OCI-LY7 (cell line): Measurements from ENCODE around the gene B2M. TPM values are rescaled to one million over a fixed set of nuclear protein-coding genes. Genes with fewer than 3 reads are reported as not detected.
A peak's percentile ranks its signal among the peaks of the same experiment; 100 is the strongest.

Experiments
- BruUV-seq: library from RNA; stranded (reverse); fragments of 400-500 nt; replicated peaks from 2 replicates; lab custom pipeline; 2021; lab: Mats Ljungman, UMichigan
- CTCF ChIA-PET: fragments of 300-600 bp; sonication (Branson Sonifier 250); formaldehyde crosslinking; loops from one replicate; lab custom pipeline; 2022; ENCODE audit warnings: antibody characterized with exemption; ENCODE audit not compliant: unreplicated experiment; lab: Charles Lee
- POLR2A ChIA-PET: fragments of 300-600 bp; sonication (Branson Sonifier 250); formaldehyde crosslinking; loops from one replicate; lab custom pipeline; 2022; ENCODE audit warnings: antibody characterized with exemption; lab: Charles Lee
- DNase-seq: peaks from one replicate; pipeline ENCODE4 v3.0.0-alpha.2; 2015; ENCODE audit warnings: low spot score
- H2AFZ ChIP-seq: fragments of 200-600 bp; sonication (generic), shearing (Covaris generic); 2 replicates; pipeline ENCODE4 v1.6.1; 2014; ENCODE audit warnings: mild to moderate bottlenecking, antibody characterized with exemption, low read length, moderate library complexity
- H3K27ac ChIP-seq: fragments of 200-600 bp; sonication (generic); 2 replicates; pipeline ENCODE4 v1.5.1; 2014; ENCODE audit warnings: mixed run types, low read depth, mild to moderate bottlenecking, moderate library complexity, low read length, inconsistent platforms; ENCODE audit not compliant: poor library complexity, severe bottlenecking
- H3K36me3 ChIP-seq: fragments of 200-600 bp; sonication (generic); 2 replicates; pipeline ENCODE4 v1.6.1; 2014; ENCODE audit warnings: mild to moderate bottlenecking, antibody characterized with exemption, low read length, moderate library complexity, mixed read lengths; ENCODE audit not compliant: insufficient read depth
- H3K4me1 ChIP-seq: fragments of 200-600 bp; sonication (generic); 2 replicates; pipeline ENCODE4 v1.5.1; 2014; ENCODE audit warnings: mild to moderate bottlenecking, low read length; ENCODE audit not compliant: insufficient read depth, poor library complexity, severe bottlenecking
- H3K4me2 ChIP-seq: fragments of 200-600 bp; sonication (generic); 2 replicates; pipeline ENCODE4 v1.6.1; 2014; ENCODE audit warnings: mild to moderate bottlenecking, low read length
- H3K4me3 ChIP-seq: fragments of 200-600 bp; sonication (generic); 2 replicates; pipeline ENCODE4 v1.5.1; 2014; ENCODE audit warnings: mild to moderate bottlenecking, low read depth, low read length; ENCODE audit not compliant: poor library complexity, severe bottlenecking
- H3K79me2 ChIP-seq: fragments of 200-600 bp; sonication (generic); 2 replicates; pipeline ENCODE4 v1.6.1; 2016; ENCODE audit warnings: low read depth, mild to moderate bottlenecking, low read length, moderate library complexity, mixed read lengths; ENCODE audit not compliant: insufficient read depth
- H3K9me2 ChIP-seq: fragments of 200-600 bp; sonication (generic); 2 replicates; pipeline ENCODE4 v1.6.1; 2016; ENCODE audit warnings: mild to moderate bottlenecking, low read length, mixed read lengths; ENCODE audit not compliant: insufficient read depth
- H3K9me3 ChIP-seq: fragments of 200-600 bp; sonication (generic); 2 replicates; pipeline ENCODE4 v1.6.1; 2014; ENCODE audit warnings: mild to moderate bottlenecking, mixed run types, low read length, mixed read lengths
- H4K20me1 ChIP-seq: fragments of 200-600 bp; sonication (generic); 2 replicates; pipeline ENCODE4 v1.6.1; 2014; ENCODE audit warnings: mild to moderate bottlenecking, antibody characterized with exemption, low read length, moderate library complexity, mixed read lengths; ENCODE audit not compliant: insufficient read depth
- CTCF ChIP-seq: fragments of 200-600 bp; sonication (generic); conservative IDR thresholded peaks from 2 replicates; pipeline ENCODE4 v1.5.1; 2014; ENCODE audit warnings: mild to moderate bottlenecking, antibody characterized with exemption, low read length, moderate library complexity, mixed read lengths
- EZH2phosphoT487 ChIP-seq: fragments of 200-600 bp; sonication (generic); IDR thresholded peaks from 2 replicates; pipeline ENCODE4 v1.6.1; 2018; ENCODE audit warnings: low read depth, borderline replicate concordance, mild to moderate bottlenecking, mixed run types, antibody characterized with exemption, low read length, moderate library complexity, mixed read lengths
- intact Hi-C: fragments of 100-400 bp; cut with micrococcal nuclease; formaldehyde crosslinking; loops from one replicate; pipeline ENCODE4 v1.10.0; 2022; ENCODE audit not compliant: unreplicated experiment
- total RNA-seq, 2 experiments: library from RNA; depleted of rRNA in 1 of 2; stranded (reverse); fragments of >200 nt in 1 of 2; shearing (Covaris generic) in 1 of 2; gene quantifications; 2 replicates each; pipeline ENCODE4 v1.2.3, GENCODE V29; 2014 to 2022

Gene B2M
- total RNA-seq, 2 experiments from 2014 or later, result 1,161 to 1,738 TPM

- TF ChIP-seq EZH2phosphoT487 (no peak), CTCF (0 out of 2 replicates have a peak, but pooled peaks have one; percentile 1)
- intact Hi-C loops, result loop anchor here (2.0 to 5.0 kb wide), 2 partner anchors 24 to 285 kb away; partner anchors contain the start of genes CTDSPL2 and TRIM69
Observed at GRCh38 chr15:44712346-44713005, 1.2 kb downstream of the B2M start.

GRCh38 chr15:44713006-44713966 is 2.0 kb downstream of the B2M start:
- no TSS peak for BruUV-seq
- ChIA-PET CTCF (interaction anchor here (1.2 to 2.1 kb wide), 3 partner anchors 17 to 24 kb away, joined by 4 to 10 read pairs (median 4); partner anchors contain the start of gene TRIM69), POLR2A (interaction anchor here (0.8 to 9.5 kb wide), 8 partner anchors 9 to 891 kb away, joined by 3 to 116 read pairs (median 5); partner anchors contain the start of genes SPG11 and TRIM69)
- Histone ChIP-seq H3K4me1 (peaks cover 61% of the 10 kb centered on the region), H3K79me2 (peaks cover 72% of the 10 kb centered on the region), H3K4me3 (peak overlapping the region; percentile 89), H2AFZ (no peak overlapping the region), H3K9me2 (no peaks in the 10 kb centered on the region), H4K20me1 (peaks cover 39% of the 10 kb centered on the region), H3K36me3 (peaks cover 72% of the 10 kb centered on the region), H3K9me3 (no peaks in the 10 kb centered on the region), H3K27ac (peak overlapping the region; percentile 91), H3K4me2 (peak overlapping the region; percentile 92)
- peak; percentile 52 for DNase-seq
- intact Hi-C loops, result loop anchor here (2.0 to 5.0 kb wide), 2 partner anchors 24 to 286 kb away; partner anchors contain the start of genes CTDSPL2 and TRIM69
- TF ChIP-seq CTCF (peak; percentile 72), EZH2phosphoT487 (no peak)

More at GRCh38 chr15:44712346-44713005, 1.2 kb downstream of the B2M start:
- peak; percentile 76 for DNase-seq
- no peaks in the 10 kb centered on the region for H3K9me3 ChIP-seq
- H3K9me2 ChIP-seq, result no peaks in the 10 kb centered on the region
- H3K4me3 ChIP-seq, result peak overlapping the region; percentile 89
- no TSS peak for BruUV-seq
- no peak overlapping the region for H2AFZ ChIP-seq
- CTCF ChIA-PET, result interaction anchor here (2.1 kb wide), 1 partner anchor 24 kb away, joined by 10 read pairs; the partner anchor contains the start of gene TRIM69
- H3K4me1 ChIP-seq, result peaks cover 53% of the 10 kb centered on the region
- H3K79me2 ChIP-seq, result peaks cover 72% of the 10 kb centered on the region
- H3K27ac ChIP-seq, result peak overlapping the region; percentile 91
- POLR2A ChIA-PET, result interaction anchor here (0.8 to 9.5 kb wide), 7 partner anchors 9 to 890 kb away, joined by 3 to 116 read pairs (median 12); partner anchors contain the start of genes SPG11 and TRIM69
- H4K20me1 ChIP-seq, result peaks cover 36% of the 10 kb centered on the region
- peak overlapping the region; percentile 92 for H3K4me2 ChIP-seq
- H3K36me3 ChIP-seq, result peaks cover 64% of the 10 kb centered on the region
